Nephron progenitor cell (in vitro differentiated cells): Measurements from ENCODE around the gene ARPC5.
"Not testable (repeated sequence)": the region's sequence is repeated elsewhere in the genome, so short reads cannot be mapped to it uniquely, and the experiment has no call there.

Experiments
- DNase-seq: peaks from one replicate; pipeline ENCODE4 v3.0.0; 2021
- H3K27ac Mint-ChIP-seq: 2 replicates; pipeline ENCODE4 v1.8.0; 2021; ENCODE audit warnings: mild to moderate bottlenecking, moderate library complexity, mixed read lengths
- H3K27me3 Mint-ChIP-seq: 2 replicates; pipeline ENCODE4 v1.8.0; 2021; ENCODE audit warnings: mild to moderate bottlenecking, low read depth, mixed read lengths; ENCODE audit not compliant: poor library complexity
- H3K36me3 Mint-ChIP-seq: 2 replicates; pipeline ENCODE4 v1.8.0; 2021; ENCODE audit warnings: low read depth, mixed read lengths
- H3K4me1 Mint-ChIP-seq: 2 replicates; pipeline ENCODE4 v1.8.0; 2021; ENCODE audit warnings: mixed read lengths
- H3K4me3 Mint-ChIP-seq: 2 replicates; pipeline ENCODE4 v1.8.0; 2021; ENCODE audit warnings: mild to moderate bottlenecking, moderate library complexity, mixed read lengths
- H3K9me3 Mint-ChIP-seq: 2 replicates; pipeline ENCODE4 v1.8.0; 2021; ENCODE audit warnings: mild to moderate bottlenecking, moderate library complexity, mixed read lengths
- TF ChIP-seq, protein P1 (sequence below): fragments of 200-600 bp; sonication (generic); IDR thresholded peaks from 2 replicates; pipeline ENCODE4 v1.5.0; 2021; ENCODE audit warnings: antibody characterized with exemption

ARPC5 gene

GRCh38 chr1:183635606-183636333 is at the start of gene ARPC5:
TSS of gene ARPC5 (minus strand) at chr1:183635783. CDS start at chr1:183635659, 124 bp downstream.
- H3K27me3 Mint-ChIP-seq, result peaks cover 40% of the 10 kb centered on the region
- H3K9me3 Mint-ChIP-seq, result no peaks in the 10 kb centered on the region
- DNase-seq, result peak; percentile 97
- H3K4me3 Mint-ChIP-seq, result peak within 1 kb of the TSS; percentile 100
- peaks cover 44% of the 10 kb centered on the region for H3K4me1 Mint-ChIP-seq
- peaks cover 7% of the 10 kb centered on the region for H3K36me3 Mint-ChIP-seq
- TF ChIP-seq, protein P1, sequence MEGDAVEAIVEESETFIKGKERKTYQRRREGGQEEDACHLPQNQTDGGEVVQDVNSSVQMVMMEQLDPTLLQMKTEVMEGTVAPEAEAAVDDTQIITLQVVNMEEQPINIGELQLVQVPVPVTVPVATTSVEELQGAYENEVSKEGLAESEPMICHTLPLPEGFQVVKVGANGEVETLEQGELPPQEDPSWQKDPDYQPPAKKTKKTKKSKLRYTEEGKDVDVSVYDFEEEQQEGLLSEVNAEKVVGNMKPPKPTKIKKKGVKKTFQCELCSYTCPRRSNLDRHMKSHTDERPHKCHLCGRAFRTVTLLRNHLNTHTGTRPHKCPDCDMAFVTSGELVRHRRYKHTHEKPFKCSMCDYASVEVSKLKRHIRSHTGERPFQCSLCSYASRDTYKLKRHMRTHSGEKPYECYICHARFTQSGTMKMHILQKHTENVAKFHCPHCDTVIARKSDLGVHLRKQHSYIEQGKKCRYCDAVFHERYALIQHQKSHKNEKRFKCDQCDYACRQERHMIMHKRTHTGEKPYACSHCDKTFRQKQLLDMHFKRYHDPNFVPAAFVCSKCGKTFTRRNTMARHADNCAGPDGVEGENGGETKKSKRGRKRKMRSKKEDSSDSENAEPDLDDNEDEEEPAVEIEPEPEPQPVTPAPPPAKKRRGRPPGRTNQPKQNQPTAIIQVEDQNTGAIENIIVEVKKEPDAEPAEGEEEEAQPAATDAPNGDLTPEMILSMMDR, result no peak
- H3K27ac Mint-ChIP-seq, result peak within 1 kb of the TSS; percentile 99

GRCh38 chr1:183685112-183685713 is 49.6 kb upstream of the ARPC5 start:
- Mint-ChIP-seq H3K27me3 (no peaks in the 10 kb centered on the region), H3K27ac (no peak overlapping the region), H3K36me3 (no peaks in the 10 kb centered on the region), H3K4me1 (no peaks in the 10 kb centered on the region), H3K9me3 (peaks cover 6% of the 10 kb centered on the region), H3K4me3 (no peak overlapping the region)
- TF ChIP-seq, protein P1, result peak; percentile 84
- DNase-seq, result peak; percentile 11

DNA sequence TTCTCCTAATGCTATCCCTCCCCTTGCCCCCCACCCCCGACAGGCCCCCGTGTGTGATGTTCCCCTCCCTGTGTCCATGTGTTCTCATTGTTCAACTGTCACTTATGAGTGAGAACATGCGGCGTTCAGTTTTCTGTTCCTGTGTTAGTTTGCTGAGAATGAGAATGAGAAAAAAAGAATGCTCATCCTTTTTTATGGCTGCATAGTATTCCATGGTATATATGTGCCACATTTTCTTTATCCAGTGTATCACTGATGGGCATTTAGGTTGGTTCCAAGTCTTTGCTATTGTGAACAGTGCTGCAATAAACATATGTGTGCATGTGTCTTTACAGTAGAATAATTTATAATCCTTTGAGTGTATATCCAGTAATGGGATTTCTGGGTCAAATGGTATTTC is 43.8 kb upstream of the ARPC5 start:
- not testable (repeated sequence) for H3K4me3 Mint-ChIP-seq, H3K36me3 Mint-ChIP-seq, H3K27ac Mint-ChIP-seq, H3K27me3 Mint-ChIP-seq, H3K4me1 Mint-ChIP-seq, DNase-seq
- peaks cover 13% of the 10 kb centered on the region for H3K9me3 Mint-ChIP-seq

DNA sequence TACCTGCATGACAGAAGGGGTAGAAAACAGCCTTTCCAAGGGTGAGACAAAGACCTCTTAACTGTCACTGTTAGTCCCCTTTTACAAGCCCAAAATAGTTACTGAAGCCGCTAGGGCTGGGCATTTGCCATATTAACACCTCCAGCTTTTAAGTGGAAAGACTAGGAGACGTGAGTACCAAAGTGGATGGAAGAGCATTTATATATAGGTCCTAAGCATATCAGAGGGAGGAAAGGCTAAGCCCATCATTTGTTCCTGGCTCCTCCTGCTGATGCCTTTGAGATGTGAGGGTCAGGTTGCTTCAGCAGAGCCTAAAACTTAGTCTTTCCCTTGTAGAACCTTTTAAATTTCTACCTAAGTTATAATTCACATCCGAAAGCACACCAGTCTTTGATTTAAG is 43.2 kb upstream of the ARPC5 start:
- peaks cover 12% of the 10 kb centered on the region for H3K9me3 Mint-ChIP-seq
- DNase-seq, result no peak
- TF ChIP-seq, protein P1, result no peak
- H3K4me3 Mint-ChIP-seq, result no peak overlapping the region
- H3K36me3 Mint-ChIP-seq, result no peaks in the 10 kb centered on the region
- H3K27me3 Mint-ChIP-seq, result peaks cover 3% of the 10 kb centered on the region
- no peak overlapping the region for H3K27ac Mint-ChIP-seq
- no peaks in the 10 kb centered on the region for H3K4me1 Mint-ChIP-seq

GRCh38 chr1:183676586-183677189 is 41.1 kb upstream of the ARPC5 start:
- H3K36me3 Mint-ChIP-seq, result no peaks in the 10 kb centered on the region
- H3K27me3 Mint-ChIP-seq, result peaks cover 3% of the 10 kb centered on the region
- peaks cover 13% of the 10 kb centered on the region for H3K9me3 Mint-ChIP-seq
- H3K4me3 Mint-ChIP-seq, result no peak overlapping the region
- no peak overlapping the region for H3K27ac Mint-ChIP-seq
- no peak for DNase-seq
- TF ChIP-seq, protein P1, result no peak
- no peaks in the 10 kb centered on the region for H3K4me1 Mint-ChIP-seq

DNA sequence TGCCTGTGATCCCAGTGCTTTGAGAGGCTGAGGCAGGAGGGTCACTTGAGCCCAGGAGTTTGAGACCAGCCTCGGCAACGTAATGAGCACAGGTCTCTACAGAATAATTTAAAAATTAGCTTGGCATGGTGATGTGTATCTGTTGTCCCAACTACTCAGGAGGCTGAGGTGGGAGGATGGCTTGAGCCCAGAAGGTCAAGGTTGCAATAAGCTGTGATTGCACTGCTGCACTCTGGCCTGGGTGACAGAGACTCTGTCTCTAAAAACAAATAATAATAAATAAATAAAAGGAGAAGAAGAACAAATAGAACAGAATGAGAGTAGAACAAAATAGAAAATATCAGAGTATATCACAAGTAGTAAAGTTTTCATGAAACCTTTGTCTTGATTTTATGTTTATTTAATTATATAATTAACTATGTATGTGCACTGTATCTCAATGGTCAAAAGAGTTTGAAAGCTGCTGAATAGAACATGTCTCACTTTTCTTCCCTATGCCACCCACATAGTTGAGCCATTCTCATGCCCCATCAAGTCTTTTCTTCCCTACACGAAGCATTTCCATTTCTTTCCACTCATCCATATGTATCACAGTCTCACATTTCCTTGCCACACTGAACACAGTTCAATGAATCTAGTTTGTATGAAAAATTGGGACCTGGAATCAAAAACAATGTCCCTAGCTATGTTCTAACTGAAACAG is 40.5 kb upstream of the ARPC5 start:
- no peak for DNase-seq
- H3K4me3 Mint-ChIP-seq, result no peak overlapping the region
- no peak overlapping the region for H3K27ac Mint-ChIP-seq
- H3K9me3 Mint-ChIP-seq, result peaks cover 16% of the 10 kb centered on the region
- TF ChIP-seq, protein P1, result no peak
- H3K4me1 Mint-ChIP-seq, result no peaks in the 10 kb centered on the region
- no peaks in the 10 kb centered on the region for H3K36me3 Mint-ChIP-seq
- peaks cover 3% of the 10 kb centered on the region for H3K27me3 Mint-ChIP-seq
